Common myeloid progenitor, CD34-positive (primary cell): Measurements from ENCODE around the gene UBE2Q1.

ENCODE experiments used
- CTCF ChIA-PET: fragments of 350-600 bp; sonication (Branson Sonifier 250); formaldehyde crosslinking; loops from one replicate; lab custom pipeline; 2021; ENCODE audit warnings: antibody characterized with exemption; lab: Charles Lee
- POLR2A ChIA-PET: fragments of 350-600 bp; sonication (Branson Sonifier 250); formaldehyde crosslinking; loops from one replicate; lab custom pipeline; 2021; ENCODE audit warnings: antibody characterized with exemption; lab: Charles Lee
- DNase-seq, 3 donors: peaks; one replicate each; pipeline versions ENCODE4 v3.0.0 to v3.0.0-alpha.2; 2013
- H3K27ac ChIP-seq, 2 experiments: 1 replicate in 1 of 2; 2 replicates in 1 of 2; pipeline ENCODE4 v1.7.0; 2013; ENCODE audit warnings: inconsistent platforms in 2 of 2, low read length in 2 of 2, mild to moderate bottlenecking in 2 of 2, low read depth in 1 of 2, moderate library complexity in 1 of 2; ENCODE audit not compliant: severe bottlenecking in 2 of 2, insufficient read depth in 1 of 2, poor library complexity in 1 of 2
- H3K27me3 ChIP-seq, 5 experiments: replicated peaks in 2 of 5; 1 replicate in 3 of 5; 2 replicates in 2 of 5; pipeline versions ENCODE4 v1.6.1 to v1.7.0; 2013; ENCODE audit warnings: low read length in 4 of 5, mild to moderate bottlenecking in 2 of 5, moderate library complexity in 2 of 5, inconsistent platforms in 1 of 5; ENCODE audit not compliant: insufficient read depth in 5 of 5, control insufficient read depth in 4 of 5
- H3K36me3 ChIP-seq, 4 experiments: 1 replicate in 2 of 4; 2 replicates in 2 of 4; pipeline versions ENCODE4 v1.6.1 to v1.7.0; 2013; ENCODE audit warnings: low read length in 3 of 4, control low read depth in 1 of 4, mild to moderate bottlenecking in 1 of 4; ENCODE audit not compliant: control insufficient read depth in 4 of 4, insufficient read depth in 4 of 4
- H3K4me1 ChIP-seq, 4 experiments: 1 replicate in 3 of 4; 2 replicates in 1 of 4; pipeline versions ENCODE4 v1.6.1 to v1.7.1; 2013; ENCODE audit warnings: low read length in 3 of 4, mild to moderate bottlenecking in 3 of 4, control low read depth in 1 of 4, inconsistent platforms in 1 of 4, moderate library complexity in 1 of 4; ENCODE audit not compliant: control insufficient read depth in 4 of 4, insufficient read depth in 4 of 4; ENCODE audit errors: control extremely low read depth in 1 of 4
- H3K4me3 ChIP-seq, 7 experiments: 1 replicate in 4 of 7; 2 replicates in 3 of 7; pipeline versions ENCODE4 v1.5.1 to v1.7.0; 2013; ENCODE audit warnings: mild to moderate bottlenecking in 7 of 7, low read length in 6 of 7, moderate library complexity in 6 of 7, inconsistent platforms in 2 of 7, low read depth in 2 of 7, control low read depth in 1 of 7; ENCODE audit not compliant: insufficient read depth in 4 of 7, control insufficient read depth in 1 of 7; ENCODE audit errors: extremely low read depth in 1 of 7
- H3K9me3 ChIP-seq, 5 experiments: 1 replicate in 4 of 5; 2 replicates in 1 of 5; pipeline versions ENCODE4 v1.6.1 to v1.7.1; 2013; ENCODE audit warnings: low read length in 4 of 5, mild to moderate bottlenecking in 2 of 5, inconsistent platforms in 1 of 5, low read depth in 1 of 5, moderate library complexity in 1 of 5; ENCODE audit not compliant: control insufficient read depth in 4 of 5, insufficient read depth in 2 of 5; ENCODE audit errors: control extremely low read depth in 1 of 5
- WGBS: methylation state at CpG from one replicate; pipeline ENCODE4 v1.1.5; 2013; ENCODE audit not compliant: insufficient coverage; 5-methylcytosine and 5-hydroxymethylcytosine counted together

Gene UBE2Q1

GRCh38 chr1:154586641-154587040, 28.2 kb upstream of the UBE2Q1 start:
- no peaks in the 10 kb centered on the region for H3K27me3 ChIP-seq
- POLR2A ChIA-PET, result no interaction called here
- peaks cover 46 to 100% (median 87%) of the 10 kb centered on the region in 4 experiments for H3K36me3 ChIP-seq
- H3K27ac ChIP-seq, result no peak overlapping the region
- WGBS, result 98% methylated on average over 4 of the region's 6 CpGs
- no peak for DNase-seq
- CTCF ChIA-PET, result no interaction called here
- H3K4me1 ChIP-seq, result no peaks in the 10 kb centered on the region
- no peaks in the 10 kb centered on the region for H3K9me3 ChIP-seq
- H3K4me3 ChIP-seq, result no peak overlapping the region

GRCh38 chr1:154586231-154586630, 27.8 kb upstream of the UBE2Q1 start:
- ChIA-PET POLR2A (no interaction called here), CTCF (no interaction called here)
- no peak overlapping the region for H3K4me3 ChIP-seq
- H3K27ac ChIP-seq, result no peak overlapping the region
- WGBS, result 97% methylated on average over 7 of the region's 10 CpGs
- H3K4me1 ChIP-seq, result no peaks in the 10 kb centered on the region
- H3K36me3 ChIP-seq, result peaks cover 46 to 98% (median 85%) of the 10 kb centered on the region in 4 experiments
- H3K27me3 ChIP-seq, result no peaks in the 10 kb centered on the region
- no peaks in the 10 kb centered on the region for H3K9me3 ChIP-seq
- DNase-seq, result no peak

GRCh38 chr1:154584267-154584994, 26.0 kb upstream of the UBE2Q1 start:
- H3K4me3 ChIP-seq, result no peak overlapping the region
- H3K9me3 ChIP-seq, result no peaks in the 10 kb centered on the region
- H3K4me1 ChIP-seq, result no peaks in the 10 kb centered on the region
- 92% methylated on average over 8 of the region's 9 CpGs for WGBS
- no peak for DNase-seq
- CTCF ChIA-PET, result interaction anchor here (1.4 kb wide), 2 partner anchors 14 to 25 kb away, joined by 3 read pairs; no protein-coding TSS in a partner anchor
- H3K36me3 ChIP-seq, result peaks cover 41 to 98% (median 85%) of the 10 kb centered on the region in 4 experiments
- no peaks in the 10 kb centered on the region for H3K27me3 ChIP-seq
- no peak overlapping the region for H3K27ac ChIP-seq
- POLR2A ChIA-PET, result no interaction called here

DNA sequence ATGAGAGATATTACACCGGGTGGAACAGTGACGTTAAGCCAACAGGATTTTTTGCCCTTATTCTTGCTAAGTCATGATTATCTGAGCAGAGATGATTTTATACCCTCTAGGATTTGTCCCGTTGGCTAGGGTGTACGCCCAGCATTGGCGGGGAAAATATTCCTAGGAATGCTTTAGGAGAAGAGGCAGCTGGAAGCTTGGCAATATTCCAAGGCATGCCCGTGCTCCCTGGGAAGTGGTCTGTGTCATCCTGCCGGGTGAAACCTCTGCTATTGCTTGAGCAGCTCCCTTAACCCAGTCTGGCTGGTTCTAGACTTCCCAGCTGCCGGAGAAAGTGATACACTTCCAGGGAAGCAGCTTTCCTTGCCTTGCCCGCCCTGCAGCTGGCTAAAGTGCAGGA, 25.3 kb upstream of the UBE2Q1 start:
- Histone ChIP-seq H3K4me1 (no peaks in the 10 kb centered on the region), H3K27me3 (no peaks in the 10 kb centered on the region), H3K4me3 (no peak overlapping the region), H3K27ac (no peak overlapping the region), H3K9me3 (no peaks in the 10 kb centered on the region), H3K36me3 (peaks cover 35 to 98% (median 82%) of the 10 kb centered on the region in 4 experiments)
- 91% methylated on average over 8 of the region's 9 CpGs for WGBS
- no peak for DNase-seq
- CTCF ChIA-PET, result interaction anchor here (1.4 kb wide), 2 partner anchors 15 to 24 kb away, joined by 3 read pairs; no protein-coding TSS in a partner anchor
- POLR2A ChIA-PET, result no interaction called here

- CTCF ChIA-PET, result interaction anchor here (1.0 kb wide), 1 partner anchor 12 kb away, joined by 5 read pairs; no protein-coding TSS in a partner anchor
- no peak overlapping the region for H3K27ac ChIP-seq
- 98% methylated on average over 6 of the region's 6 CpGs for WGBS
Measured at GRCh38 chr1:154582885-154583284, 24.4 kb upstream of the UBE2Q1 start.

DNA sequence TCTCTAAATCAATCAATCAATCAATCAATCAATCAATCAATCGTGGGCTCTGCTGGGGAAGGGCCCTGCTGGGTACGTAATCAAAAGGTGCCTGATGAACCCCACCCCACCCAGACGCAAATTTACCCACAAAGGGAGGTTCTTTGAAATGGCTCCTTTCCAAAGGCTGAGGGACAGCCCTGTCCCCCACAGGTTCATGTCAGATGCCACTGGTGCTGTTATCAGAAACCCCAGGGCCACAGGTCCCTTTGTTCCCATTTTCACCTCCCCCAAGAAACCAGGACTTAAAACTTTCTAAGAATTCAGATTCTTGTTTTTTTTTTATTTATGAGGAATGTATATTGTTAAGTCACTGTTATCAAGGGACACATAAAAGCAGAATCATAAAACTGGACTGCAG, 23.3 kb upstream of the UBE2Q1 start:
- Histone ChIP-seq H3K9me3 (no peaks in the 10 kb centered on the region), H3K27ac (no peak overlapping the region), H3K4me3 (no peak overlapping the region), H3K27me3 (no peaks in the 10 kb centered on the region), H3K36me3 (peaks cover 22 to 87% (median 68%) of the 10 kb centered on the region in 4 experiments), H3K4me1 (no peaks in the 10 kb centered on the region)
- no peak for DNase-seq
- ChIA-PET POLR2A (no interaction called here), CTCF (interaction anchor here (1.0 to 2.9 kb wide), 4 partner anchors 9 to 23 kb away, joined by 3 to 11 read pairs (median 4); no protein-coding TSS in a partner anchor)
- 70% methylated on average over 2 of the region's 3 CpGs for whole genome bisulfite sequencing

More at GRCh38 chr1:154582885-154583284, 24.4 kb upstream of the UBE2Q1 start:
- DNase-seq, result no peak
- POLR2A ChIA-PET, result no interaction called here
- peaks cover 31 to 98% (median 77%) of the 10 kb centered on the region in 4 experiments for H3K36me3 ChIP-seq
- no peaks in the 10 kb centered on the region for H3K9me3 ChIP-seq
- H3K4me3 ChIP-seq, result no peak overlapping the region
- no peaks in the 10 kb centered on the region for H3K27me3 ChIP-seq
- H3K4me1 ChIP-seq, result no peaks in the 10 kb centered on the region

DNA sequence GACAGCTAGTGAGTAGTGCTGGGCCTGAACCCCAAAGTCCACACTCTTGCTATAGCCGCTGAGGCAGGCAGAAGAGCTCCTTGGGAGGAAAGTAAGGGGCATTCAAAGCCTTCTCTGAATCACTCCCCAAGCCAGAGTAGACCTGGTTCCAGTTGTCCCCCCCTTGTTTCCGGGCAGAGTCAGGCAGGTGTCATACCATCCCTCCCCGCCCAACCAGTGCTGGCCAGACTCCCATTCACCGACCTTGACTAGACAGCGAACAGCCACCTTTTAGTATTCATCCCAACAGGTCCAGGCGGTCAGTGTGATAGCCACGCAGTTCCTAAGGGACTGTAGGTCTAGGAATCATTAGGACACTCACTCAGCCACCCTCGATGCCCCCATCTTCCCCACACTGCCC, 20.9 kb upstream of the UBE2Q1 start:
- no peak overlapping the region for H3K4me3 ChIP-seq
- POLR2A ChIA-PET, result no interaction called here
- no peak overlapping the region for H3K27ac ChIP-seq
- no peaks in the 10 kb centered on the region for H3K27me3 ChIP-seq
- peaks cover 6 to 63% (median 45%) of the 10 kb centered on the region in 4 experiments for H3K36me3 ChIP-seq
- WGBS, result 99% methylated on average over 7 of the region's 8 CpGs
- DNase-seq, result no peak
- H3K4me1 ChIP-seq, result no peaks in the 10 kb centered on the region
- H3K9me3 ChIP-seq, result no peaks in the 10 kb centered on the region
- CTCF ChIA-PET, result interaction anchor here (2.0 to 2.9 kb wide), 2 partner anchors 12 to 20 kb away, joined by 7 to 11 read pairs; no protein-coding TSS in a partner anchor
